ENCODE results near the gene RNF208.

DNA sequence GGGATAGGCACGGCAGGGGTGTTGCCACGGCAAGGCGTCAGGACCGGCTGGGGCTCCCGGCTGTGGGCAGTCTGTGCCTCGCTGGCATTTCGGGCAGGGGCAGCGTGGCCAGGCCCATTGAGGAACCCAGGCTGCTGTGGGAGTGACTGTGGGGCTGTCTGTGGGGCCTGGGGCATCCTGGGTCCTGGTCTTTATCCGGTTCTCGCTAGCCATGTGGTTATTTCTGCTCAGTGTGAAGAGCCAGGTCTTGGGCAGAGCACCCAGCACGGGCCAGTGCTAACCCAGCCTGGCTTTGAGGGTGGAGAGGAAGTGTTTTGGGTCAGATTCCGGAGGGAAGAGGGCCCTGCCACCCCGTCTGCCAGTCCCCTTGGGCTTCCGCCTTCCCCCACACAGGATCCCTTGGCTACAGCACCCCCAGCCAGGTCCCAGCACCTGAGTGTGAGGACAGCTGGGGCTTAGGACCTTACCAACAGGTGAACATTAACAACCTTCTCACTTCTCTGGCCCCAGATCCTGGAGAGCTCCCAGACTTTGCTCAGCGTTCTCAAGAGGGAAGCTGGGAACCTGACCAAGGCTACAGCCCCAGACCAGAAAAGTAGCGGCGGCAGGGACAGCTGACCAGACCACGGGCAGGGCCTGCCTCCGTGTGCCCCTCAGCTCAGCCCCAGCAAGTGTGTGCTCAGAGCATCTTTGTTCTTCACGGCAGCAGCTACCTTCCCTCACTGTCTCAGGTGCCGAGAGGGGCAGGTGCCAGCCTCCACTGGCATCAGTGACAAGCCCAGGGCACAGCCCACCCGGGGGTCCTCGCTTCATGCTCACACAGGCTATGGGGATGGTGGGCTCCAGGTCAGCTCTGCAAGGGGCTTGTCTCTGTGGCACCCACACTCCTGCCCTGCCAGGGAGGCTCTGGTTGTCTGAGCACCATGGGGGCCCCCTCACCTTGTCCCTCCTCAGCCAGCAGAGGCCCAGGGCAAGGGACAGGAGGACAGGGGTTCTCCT is 32.4 kb downstream of the RNF208 start:
- TF ChIP-seq, protein P1, sequence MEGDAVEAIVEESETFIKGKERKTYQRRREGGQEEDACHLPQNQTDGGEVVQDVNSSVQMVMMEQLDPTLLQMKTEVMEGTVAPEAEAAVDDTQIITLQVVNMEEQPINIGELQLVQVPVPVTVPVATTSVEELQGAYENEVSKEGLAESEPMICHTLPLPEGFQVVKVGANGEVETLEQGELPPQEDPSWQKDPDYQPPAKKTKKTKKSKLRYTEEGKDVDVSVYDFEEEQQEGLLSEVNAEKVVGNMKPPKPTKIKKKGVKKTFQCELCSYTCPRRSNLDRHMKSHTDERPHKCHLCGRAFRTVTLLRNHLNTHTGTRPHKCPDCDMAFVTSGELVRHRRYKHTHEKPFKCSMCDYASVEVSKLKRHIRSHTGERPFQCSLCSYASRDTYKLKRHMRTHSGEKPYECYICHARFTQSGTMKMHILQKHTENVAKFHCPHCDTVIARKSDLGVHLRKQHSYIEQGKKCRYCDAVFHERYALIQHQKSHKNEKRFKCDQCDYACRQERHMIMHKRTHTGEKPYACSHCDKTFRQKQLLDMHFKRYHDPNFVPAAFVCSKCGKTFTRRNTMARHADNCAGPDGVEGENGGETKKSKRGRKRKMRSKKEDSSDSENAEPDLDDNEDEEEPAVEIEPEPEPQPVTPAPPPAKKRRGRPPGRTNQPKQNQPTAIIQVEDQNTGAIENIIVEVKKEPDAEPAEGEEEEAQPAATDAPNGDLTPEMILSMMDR (IDR thresholded peaks at IDR 0.05), result no peak
- TF ChIP-seq POLR2A (IDR thresholded peaks at IDR 0.05), result no peak
